HL-60 (cell line): ENCODE data around the gene RGL1.

Source experiments
- CTCF ChIP-seq: IDR thresholded peaks from one replicate; pipeline ENCODE4 v1.5.1; 2011; ENCODE audit warnings: low read length, control low read depth, inconsistent platforms; ENCODE audit not compliant: insufficient read depth
- GABPA ChIP-seq: IDR thresholded peaks from 2 replicates; pipeline ENCODE4 v1.6.1; 2012; ENCODE audit warnings: low read depth
- POLR2AphosphoS5 ChIP-seq: IDR thresholded peaks from 2 replicates; pipeline ENCODE4 v1.6.1; 2012; ENCODE audit warnings: low read depth
- REST ChIP-seq: IDR thresholded peaks from 2 replicates; pipeline ENCODE4 v1.6.1; 2012; ENCODE audit warnings: low read depth; ENCODE audit not compliant: insufficient replicate concordance
- SPI1 ChIP-seq: IDR thresholded peaks from 2 replicates; pipeline ENCODE4 v1.6.1; 2012; ENCODE audit warnings: low read depth, mild to moderate bottlenecking, borderline replicate concordance

GRCh38 chr1:183931646-183932271 is 126.8 kb downstream of the RGL1 start:
- no peak for TF ChIP-seq CTCF
- TF ChIP-seq POLR2AphosphoS5: no peak
- no peak for TF ChIP-seq REST
- TF ChIP-seq SPI1: no peak
- TF ChIP-seq GABPA: no peak
